GM23338 (cell line): ENCODE results near the gene CARNS1. TPM values are rescaled to one million over a fixed set of nuclear protein-coding genes. Genes with fewer than 3 reads are reported as not detected.
A peak's percentile ranks its signal among the peaks of the same experiment; 100 is the strongest.

Experiments
- ATAC-seq: fragments of 200-7000 bp; cut with Tn5 transposase; 3 replicates; pipeline ENCODE4 v1.9.1; 2020
- DNase-seq: peaks from one replicate; pipeline ENCODE4 v3.0.0-alpha.2; 2015; ENCODE audit warnings: low spot score
- H2AFZ ChIP-seq: fragments of 200-600 bp; sonication (generic); 2 replicates; pipeline ENCODE4 v1.8.0; 2016; ENCODE audit warnings: antibody characterized with exemption, mild to moderate bottlenecking, moderate library complexity
- H3F3A ChIP-seq: fragments of 200-600 bp; sonication (generic); replicated peaks from 2 replicates; pipeline ENCODE4 v1.8.0; 2017; ENCODE audit warnings: antibody characterized with exemption, mixed run types, low read depth
- H3K27ac ChIP-seq: fragments of 200-600 bp; sonication (generic); 2 replicates; pipeline ENCODE4 v1.6.1; 2016; ENCODE audit warnings: low read depth
- H3K27me3 ChIP-seq: fragments of 200-600 bp; sonication (generic); 2 replicates; pipeline ENCODE4 v1.8.0; 2016; ENCODE audit warnings: mild to moderate bottlenecking, mixed run types, moderate library complexity; ENCODE audit not compliant: insufficient read depth
- H3K36me3 ChIP-seq: fragments of 200-600 bp; sonication (generic); 2 replicates; pipeline ENCODE4 v1.8.0; 2016; ENCODE audit warnings: mild to moderate bottlenecking; ENCODE audit not compliant: insufficient read depth
- H3K4me1 ChIP-seq: fragments of 200-600 bp; sonication (generic); 2 replicates; pipeline ENCODE4 v1.8.0; 2016; ENCODE audit warnings: mild to moderate bottlenecking, moderate library complexity; ENCODE audit not compliant: insufficient read depth
- H3K4me2 ChIP-seq: fragments of 200-600 bp; sonication (generic); 2 replicates; pipeline ENCODE4 v1.7.1; 2017; ENCODE audit warnings: mixed run types
- H3K4me3 ChIP-seq: fragments of 200-600 bp; sonication (generic); 2 replicates; pipeline ENCODE4 v1.6.1; 2016; ENCODE audit warnings: mixed run types
- H3K79me2 ChIP-seq: fragments of 200-600 bp; sonication (generic); replicated peaks from 2 replicates; pipeline ENCODE4 v1.8.0; 2017; ENCODE audit warnings: mild to moderate bottlenecking; ENCODE audit not compliant: insufficient read depth
- H3K9me2 ChIP-seq: fragments of 200-600 bp; sonication (generic); 2 replicates; pipeline ENCODE4 v1.8.0; 2017; ENCODE audit not compliant: insufficient read depth
- H4K20me1 ChIP-seq: fragments of 200-600 bp; sonication (generic); replicated peaks from 2 replicates; pipeline ENCODE4 v1.8.0; 2017; ENCODE audit warnings: mild to moderate bottlenecking; ENCODE audit not compliant: insufficient read depth
- H3K27ac Mint-ChIP-seq: 2 replicates; pipeline ENCODE4 v1.8.0; 2020; ENCODE audit warnings: inconsistent platforms, mild to moderate bottlenecking, moderate library complexity, mixed read lengths
- H3K27me3 Mint-ChIP-seq: 3 replicates; pipeline ENCODE4 v1.8.0; 2022; ENCODE audit warnings: low read depth, mild to moderate bottlenecking, moderate library complexity, mixed read lengths, inconsistent platforms; ENCODE audit not compliant: insufficient read depth, poor library complexity
- H3K36me3 Mint-ChIP-seq: 3 replicates; pipeline ENCODE4 v1.8.0; 2021; ENCODE audit warnings: low read depth, mild to moderate bottlenecking, inconsistent platforms, moderate library complexity, mixed read lengths
- H3K4me1 Mint-ChIP-seq: 3 replicates; pipeline ENCODE4 v1.8.0; 2020; ENCODE audit warnings: mild to moderate bottlenecking, inconsistent platforms, mixed read lengths
- H3K4me3 Mint-ChIP-seq: 3 replicates; pipeline ENCODE4 v1.8.0; 2021; ENCODE audit warnings: moderate library complexity, mild to moderate bottlenecking, inconsistent platforms, mixed read lengths
- H3K9me3 Mint-ChIP-seq: 3 replicates; pipeline ENCODE4 v1.8.0; 2020; ENCODE audit warnings: moderate library complexity, mild to moderate bottlenecking, inconsistent platforms, mixed read lengths
- CREB1 ChIP-seq: fragments of 250-450 bp; sonication (Bioruptor Pico); IDR thresholded peaks from 2 replicates; pipeline ENCODE4 v1.5.0; 2020; ENCODE audit warnings: low read depth, mild to moderate bottlenecking, moderate library complexity
- ETS1 ChIP-seq: IDR thresholded peaks from 2 replicates; pipeline ENCODE4 v1.6.1; 2016; ENCODE audit warnings: antibody characterized with exemption
- EZH2 ChIP-seq: fragments of 200-600 bp; sonication (generic); IDR thresholded peaks from one replicate; pipeline ENCODE4 v1.8.0; 2017; ENCODE audit warnings: antibody characterized with exemption, mild to moderate bottlenecking, low read depth; ENCODE audit not compliant: unreplicated experiment
- EZH2phosphoT487 ChIP-seq: fragments of 200-600 bp; sonication (generic); IDR thresholded peaks from one replicate; pipeline ENCODE4 v1.8.1; 2018; ENCODE audit warnings: antibody characterized with exemption; ENCODE audit not compliant: unreplicated experiment
- JUNB ChIP-seq: IDR thresholded peaks from one replicate; pipeline ENCODE4 v1.6.1; 2016; ENCODE audit warnings: antibody characterized with exemption; ENCODE audit not compliant: unreplicated experiment
- NANOG ChIP-seq: IDR thresholded peaks from 2 replicates; pipeline ENCODE4 v1.6.1; 2016; ENCODE audit warnings: antibody characterized with exemption, borderline replicate concordance
- STAT1 ChIP-seq: IDR thresholded peaks from one replicate; pipeline ENCODE4 v1.6.1; 2016; ENCODE audit warnings: antibody characterized with exemption; ENCODE audit not compliant: unreplicated experiment
- ZNF114 ChIP-seq: fragments of 250-450 bp; sonication (Bioruptor Pico); IDR thresholded peaks from 2 replicates; pipeline ENCODE4 v1.5.0; 2020; ENCODE audit warnings: mild to moderate bottlenecking, moderate library complexity
- ZNF331 ChIP-seq: fragments of 250-450 bp; sonication (Bioruptor Pico); IDR thresholded peaks from 2 replicates; pipeline ENCODE4 v1.5.0; 2020; ENCODE audit warnings: low read depth, mild to moderate bottlenecking, moderate library complexity
- polyA plus RNA-seq: library from polyadenylated mRNA; unstranded; fragments of >200 nt; fragmentation: Nextera tagmentation; extraction: Ambion mirVana; gene quantifications from 2 replicates; pipeline ENCODE4 v1.2.1, GENCODE V29; 2016
- total RNA-seq: library from RNA; depleted of rRNA; stranded (reverse); fragments of >200 nt; shearing (Covaris generic); gene quantifications from 2 replicates; pipeline ENCODE4 v1.2.3, GENCODE V29; 2014
- TF ChIP-seq, protein P1 (sequence below): IDR thresholded peaks from one replicate; pipeline ENCODE4 v1.6.1; 2018; ENCODE audit warnings: antibody characterized with exemption; ENCODE audit not compliant: unreplicated experiment
- TF ChIP-seq, protein P2 (sequence below), 2 experiments: fragments of 200-600 bp in 1 of 2; sonication (generic) in 1 of 2; conservative IDR thresholded peaks; 2 replicates each; pipeline versions ENCODE4 v1.5.1 to v1.6.1; 2016 to 2017; ENCODE audit warnings: antibody characterized with exemption in 2 of 2, low read depth in 2 of 2, mild to moderate bottlenecking in 2 of 2, moderate library complexity in 1 of 2
- TF ChIP-seq, protein P3 (sequence below): fragments of 250-450 bp; sonication (Bioruptor Pico); IDR thresholded peaks from 2 replicates; pipeline ENCODE4 v1.5.0; 2020; ENCODE audit warnings: mild to moderate bottlenecking, moderate library complexity

Gene CARNS1
- total and polyA plus RNA-seq, 2 experiments from 2014 or later: 0.52 to 0.76 TPM

DNA sequence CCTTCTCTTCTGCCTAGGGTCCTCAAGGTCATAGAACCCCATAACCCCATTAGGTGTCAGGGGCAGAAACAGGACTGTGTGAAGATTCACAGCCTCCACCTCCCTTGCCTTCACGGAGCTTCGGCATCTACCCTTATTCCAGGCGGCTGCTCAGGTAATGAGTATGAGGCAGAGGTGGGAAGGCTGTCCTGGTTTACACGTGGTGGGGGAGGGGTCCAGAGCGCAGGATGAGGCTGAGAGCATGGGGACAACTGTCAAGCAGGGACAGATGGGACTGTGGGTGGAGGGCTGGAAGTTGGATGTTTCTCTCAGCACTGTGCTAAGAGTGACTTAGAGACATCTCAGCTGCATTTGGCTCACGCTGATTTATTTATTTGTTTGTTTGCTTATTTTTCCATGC, 28.0 kb upstream of the CARNS1 start:
- no peak for TF ChIP-seq ZNF331 (CRISPR knock-in tag)
- TF ChIP-seq, protein P1, sequence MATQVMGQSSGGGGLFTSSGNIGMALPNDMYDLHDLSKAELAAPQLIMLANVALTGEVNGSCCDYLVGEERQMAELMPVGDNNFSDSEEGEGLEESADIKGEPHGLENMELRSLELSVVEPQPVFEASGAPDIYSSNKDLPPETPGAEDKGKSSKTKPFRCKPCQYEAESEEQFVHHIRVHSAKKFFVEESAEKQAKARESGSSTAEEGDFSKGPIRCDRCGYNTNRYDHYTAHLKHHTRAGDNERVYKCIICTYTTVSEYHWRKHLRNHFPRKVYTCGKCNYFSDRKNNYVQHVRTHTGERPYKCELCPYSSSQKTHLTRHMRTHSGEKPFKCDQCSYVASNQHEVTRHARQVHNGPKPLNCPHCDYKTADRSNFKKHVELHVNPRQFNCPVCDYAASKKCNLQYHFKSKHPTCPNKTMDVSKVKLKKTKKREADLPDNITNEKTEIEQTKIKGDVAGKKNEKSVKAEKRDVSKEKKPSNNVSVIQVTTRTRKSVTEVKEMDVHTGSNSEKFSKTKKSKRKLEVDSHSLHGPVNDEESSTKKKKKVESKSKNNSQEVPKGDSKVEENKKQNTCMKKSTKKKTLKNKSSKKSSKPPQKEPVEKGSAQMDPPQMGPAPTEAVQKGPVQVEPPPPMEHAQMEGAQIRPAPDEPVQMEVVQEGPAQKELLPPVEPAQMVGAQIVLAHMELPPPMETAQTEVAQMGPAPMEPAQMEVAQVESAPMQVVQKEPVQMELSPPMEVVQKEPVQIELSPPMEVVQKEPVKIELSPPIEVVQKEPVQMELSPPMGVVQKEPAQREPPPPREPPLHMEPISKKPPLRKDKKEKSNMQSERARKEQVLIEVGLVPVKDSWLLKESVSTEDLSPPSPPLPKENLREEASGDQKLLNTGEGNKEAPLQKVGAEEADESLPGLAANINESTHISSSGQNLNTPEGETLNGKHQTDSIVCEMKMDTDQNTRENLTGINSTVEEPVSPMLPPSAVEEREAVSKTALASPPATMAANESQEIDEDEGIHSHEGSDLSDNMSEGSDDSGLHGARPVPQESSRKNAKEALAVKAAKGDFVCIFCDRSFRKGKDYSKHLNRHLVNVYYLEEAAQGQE: no peak
- TF ChIP-seq, protein P2, sequence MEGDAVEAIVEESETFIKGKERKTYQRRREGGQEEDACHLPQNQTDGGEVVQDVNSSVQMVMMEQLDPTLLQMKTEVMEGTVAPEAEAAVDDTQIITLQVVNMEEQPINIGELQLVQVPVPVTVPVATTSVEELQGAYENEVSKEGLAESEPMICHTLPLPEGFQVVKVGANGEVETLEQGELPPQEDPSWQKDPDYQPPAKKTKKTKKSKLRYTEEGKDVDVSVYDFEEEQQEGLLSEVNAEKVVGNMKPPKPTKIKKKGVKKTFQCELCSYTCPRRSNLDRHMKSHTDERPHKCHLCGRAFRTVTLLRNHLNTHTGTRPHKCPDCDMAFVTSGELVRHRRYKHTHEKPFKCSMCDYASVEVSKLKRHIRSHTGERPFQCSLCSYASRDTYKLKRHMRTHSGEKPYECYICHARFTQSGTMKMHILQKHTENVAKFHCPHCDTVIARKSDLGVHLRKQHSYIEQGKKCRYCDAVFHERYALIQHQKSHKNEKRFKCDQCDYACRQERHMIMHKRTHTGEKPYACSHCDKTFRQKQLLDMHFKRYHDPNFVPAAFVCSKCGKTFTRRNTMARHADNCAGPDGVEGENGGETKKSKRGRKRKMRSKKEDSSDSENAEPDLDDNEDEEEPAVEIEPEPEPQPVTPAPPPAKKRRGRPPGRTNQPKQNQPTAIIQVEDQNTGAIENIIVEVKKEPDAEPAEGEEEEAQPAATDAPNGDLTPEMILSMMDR (conservative IDR thresholded peaks at IDR 0.05; ENCODE audit: low read depth in 2 of 2): no peak
- TF ChIP-seq CREB1 (CRISPR knock-in tag): no peak
- no peak for TF ChIP-seq JUNB
- TF ChIP-seq, protein P3, sequence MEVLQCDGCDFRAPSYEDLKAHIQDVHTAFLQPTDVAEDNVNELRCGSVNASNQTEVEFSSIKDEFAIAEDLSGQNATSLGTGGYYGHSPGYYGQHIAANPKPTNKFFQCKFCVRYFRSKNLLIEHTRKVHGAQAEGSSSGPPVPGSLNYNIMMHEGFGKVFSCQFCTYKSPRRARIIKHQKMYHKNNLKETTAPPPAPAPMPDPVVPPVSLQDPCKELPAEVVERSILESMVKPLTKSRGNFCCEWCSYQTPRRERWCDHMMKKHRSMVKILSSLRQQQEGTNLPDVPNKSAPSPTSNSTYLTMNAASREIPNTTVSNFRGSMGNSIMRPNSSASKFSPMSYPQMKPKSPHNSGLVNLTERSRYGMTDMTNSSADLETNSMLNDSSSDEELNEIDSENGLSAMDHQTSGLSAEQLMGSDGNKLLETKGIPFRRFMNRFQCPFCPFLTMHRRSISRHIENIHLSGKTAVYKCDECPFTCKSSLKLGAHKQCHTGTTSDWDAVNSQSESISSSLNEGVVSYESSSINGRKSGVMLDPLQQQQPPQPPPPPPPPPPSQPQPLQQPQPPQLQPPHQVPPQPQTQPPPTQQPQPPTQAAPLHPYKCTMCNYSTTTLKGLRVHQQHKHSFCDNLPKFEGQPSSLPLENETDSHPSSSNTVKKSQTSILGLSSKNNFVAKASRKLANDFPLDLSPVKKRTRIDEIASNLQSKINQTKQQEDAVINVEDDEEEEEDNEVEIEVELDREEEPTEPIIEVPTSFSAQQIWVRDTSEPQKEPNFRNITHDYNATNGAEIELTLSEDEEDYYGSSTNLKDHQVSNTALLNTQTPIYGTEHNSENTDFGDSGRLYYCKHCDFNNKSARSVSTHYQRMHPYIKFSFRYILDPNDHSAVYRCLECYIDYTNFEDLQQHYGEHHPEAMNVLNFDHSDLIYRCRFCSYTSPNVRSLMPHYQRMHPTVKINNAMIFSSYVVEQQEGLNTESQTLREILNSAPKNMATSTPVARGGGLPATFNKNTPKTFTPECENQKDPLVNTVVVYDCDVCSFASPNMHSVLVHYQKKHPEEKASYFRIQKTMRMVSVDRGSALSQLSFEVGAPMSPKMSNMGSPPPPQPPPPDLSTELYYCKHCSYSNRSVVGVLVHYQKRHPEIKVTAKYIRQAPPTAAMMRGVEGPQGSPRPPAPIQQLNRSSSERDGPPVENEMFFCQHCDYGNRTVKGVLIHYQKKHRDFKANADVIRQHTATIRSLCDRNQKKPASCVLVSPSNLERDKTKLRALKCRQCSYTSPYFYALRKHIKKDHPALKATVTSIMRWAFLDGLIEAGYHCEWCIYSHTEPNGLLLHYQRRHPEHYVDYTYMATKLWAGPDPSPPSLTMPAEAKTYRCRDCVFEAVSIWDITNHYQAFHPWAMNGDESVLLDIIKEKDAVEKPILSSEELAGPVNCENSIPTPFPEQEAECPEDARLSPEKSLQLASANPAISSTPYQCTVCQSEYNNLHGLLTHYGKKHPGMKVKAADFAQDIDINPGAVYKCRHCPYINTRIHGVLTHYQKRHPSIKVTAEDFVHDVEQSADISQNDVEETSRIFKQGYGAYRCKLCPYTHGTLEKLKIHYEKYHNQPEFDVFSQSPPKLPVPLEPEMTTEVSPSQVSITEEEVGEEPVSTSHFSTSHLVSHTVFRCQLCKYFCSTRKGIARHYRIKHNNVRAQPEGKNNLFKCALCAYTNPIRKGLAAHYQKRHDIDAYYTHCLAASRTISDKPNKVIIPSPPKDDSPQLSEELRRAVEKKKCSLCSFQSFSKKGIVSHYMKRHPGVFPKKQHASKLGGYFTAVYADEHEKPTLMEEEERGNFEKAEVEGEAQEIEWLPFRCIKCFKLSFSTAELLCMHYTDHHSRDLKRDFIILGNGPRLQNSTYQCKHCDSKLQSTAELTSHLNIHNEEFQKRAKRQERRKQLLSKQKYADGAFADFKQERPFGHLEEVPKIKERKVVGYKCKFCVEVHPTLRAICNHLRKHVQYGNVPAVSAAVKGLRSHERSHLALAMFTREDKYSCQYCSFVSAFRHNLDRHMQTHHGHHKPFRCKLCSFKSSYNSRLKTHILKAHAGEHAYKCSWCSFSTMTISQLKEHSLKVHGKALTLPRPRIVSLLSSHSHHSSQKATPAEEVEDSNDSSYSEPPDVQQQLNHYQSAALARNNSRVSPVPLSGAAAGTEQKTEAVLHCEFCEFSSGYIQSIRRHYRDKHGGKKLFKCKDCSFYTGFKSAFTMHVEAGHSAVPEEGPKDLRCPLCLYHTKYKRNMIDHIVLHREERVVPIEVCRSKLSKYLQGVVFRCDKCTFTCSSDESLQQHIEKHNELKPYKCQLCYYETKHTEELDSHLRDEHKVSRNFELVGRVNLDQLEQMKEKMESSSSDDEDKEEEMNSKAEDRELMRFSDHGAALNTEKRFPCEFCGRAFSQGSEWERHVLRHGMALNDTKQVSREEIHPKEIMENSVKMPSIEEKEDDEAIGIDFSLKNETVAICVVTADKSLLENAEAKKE (CRISPR knock-in tag): no peak
- TF ChIP-seq ETS1: no peak
- TF ChIP-seq EZH2: no peak
- TF ChIP-seq NANOG: no peak
- no peak for TF ChIP-seq ZNF114 (CRISPR knock-in tag)
- no peak for TF ChIP-seq STAT1
- TF ChIP-seq EZH2phosphoT487: no peak
- peaks cover 8% of the 10 kb centered on the region; the same call in 1 of the 2 replicates for H3K4me1 ChIP-seq

More for the DNA sequence above, 28.0 kb upstream of the CARNS1 start:
- H3K4me1 Mint-ChIP-seq: peaks cover 31% of the 10 kb centered on the region
- Histone ChIP-seq H2AFZ (no peak overlapping the region), H4K20me1 (no peaks in the 10 kb centered on the region; the same call in 1 of the 2 replicates), H3K4me3 (no peak overlapping the region), H3K9me2 (no peaks in the 10 kb centered on the region), H3K36me3 (no peaks in the 10 kb centered on the region), H3K27ac (no peak overlapping the region), H3K79me2 (0 out of 2 replicates have a peak, but pooled peaks cover 3% of the 10 kb centered on the region), H3K27me3 (peaks cover 7% of the 10 kb centered on the region; the same call in 1 of the 2 replicates), H3K4me2 (peak overlapping the region; percentile 20; the same call in 1 of the 2 replicates), H3F3A (0 out of 2 replicates have a peak, but pooled peaks cover 8% of the 10 kb centered on the region)
- H3K36me3 Mint-ChIP-seq: no peaks in the 10 kb centered on the region; the same call in 2 of the 3 replicates
- DNase-seq (no peak), ATAC-seq (no peak)
- peaks cover 15% of the 10 kb centered on the region for H3K27me3 Mint-ChIP-seq
- no peak overlapping the region for H3K4me3 Mint-ChIP-seq
- no peaks in the 10 kb centered on the region; the same call in 2 of the 3 replicates for H3K9me3 Mint-ChIP-seq
- H3K27ac Mint-ChIP-seq: no peak overlapping the region
